Loucy (cell line): ENCODE measurements around the gene ADAP2.

ENCODE experiments used
- H2AFZ ChIP-seq: fragments of 200-600 bp; sonication (generic); 2 replicates; pipeline ENCODE4 v1.6.0; 2016; ENCODE audit warnings: antibody characterized with exemption, mild to moderate bottlenecking, low read length, moderate library complexity
- H3F3A ChIP-seq: fragments of 200-600 bp; 2 replicates; pipeline ENCODE4 v1.6.0; 2016; ENCODE audit warnings: antibody characterized with exemption, low read depth, mild to moderate bottlenecking
- H3K27me3 ChIP-seq: fragments of 200-600 bp; sonication (generic); 2 replicates; pipeline ENCODE4 v1.6.1; 2014; ENCODE audit warnings: low read length, mild to moderate bottlenecking; ENCODE audit not compliant: insufficient read depth, poor library complexity, severe bottlenecking
- H3K36me3 ChIP-seq: fragments of 200-600 bp; sonication (generic); 2 replicates; pipeline ENCODE4 v1.6.1; 2016; ENCODE audit warnings: low read length; ENCODE audit not compliant: insufficient read depth
- H3K4me1 ChIP-seq: fragments of 200-600 bp; sonication (generic); 2 replicates; pipeline ENCODE4 v1.5.1; 2014; ENCODE audit warnings: low read length, mild to moderate bottlenecking; ENCODE audit not compliant: insufficient read depth, poor library complexity, severe bottlenecking
- H3K4me2 ChIP-seq: fragments of 200-600 bp; sonication (generic); 2 replicates; pipeline ENCODE4 v1.6.0; 2014; ENCODE audit warnings: antibody characterized with exemption, low read length, low read depth, mild to moderate bottlenecking; ENCODE audit not compliant: poor library complexity, severe bottlenecking
- H3K4me3 ChIP-seq: fragments of 200-600 bp; sonication (generic); 2 replicates; pipeline ENCODE4 v1.5.1; 2014; ENCODE audit warnings: low read length, mild to moderate bottlenecking, mixed read lengths; ENCODE audit not compliant: poor library complexity, severe bottlenecking
- H3K79me2 ChIP-seq: fragments of 200-600 bp; sonication (generic); 2 replicates; pipeline ENCODE4 v1.6.1; 2014; ENCODE audit warnings: low read length; ENCODE audit not compliant: insufficient read depth
- H3K9ac ChIP-seq: fragments of 200-600 bp; sonication (generic); 2 replicates; pipeline ENCODE4 v1.6.0; 2014; ENCODE audit warnings: mild to moderate bottlenecking, low read depth, low read length, moderate library complexity; ENCODE audit not compliant: poor library complexity, severe bottlenecking
- H3K9me2 ChIP-seq: fragments of 200-600 bp; sonication (generic); replicated peaks from 2 replicates; pipeline ENCODE4 v1.6.1; 2016; ENCODE audit warnings: low read depth, low read length, mixed read lengths
- H3K9me3 ChIP-seq: fragments of 200-600 bp; sonication (generic); 2 replicates; pipeline ENCODE4 v1.6.1; 2014; ENCODE audit warnings: mild to moderate bottlenecking, antibody characterized with exemption, low read length, low read depth; ENCODE audit not compliant: insufficient read depth
- H4K20me1 ChIP-seq: fragments of 200-600 bp; sonication (generic); 2 replicates; pipeline ENCODE4 v1.6.0; 2014; ENCODE audit warnings: antibody characterized with exemption, low read length, mild to moderate bottlenecking; ENCODE audit not compliant: insufficient read depth, poor library complexity, severe bottlenecking
- CTCF ChIP-seq: fragments of 200-600 bp; sonication (generic); conservative IDR thresholded peaks from 2 replicates; pipeline ENCODE4 v1.5.1; 2014; ENCODE audit warnings: mild to moderate bottlenecking, antibody characterized with exemption, low read length
- EZH2phosphoT487 ChIP-seq: fragments of 200-600 bp; IDR thresholded peaks from 2 replicates; pipeline ENCODE4 v1.6.1; 2018; ENCODE audit warnings: antibody characterized with exemption, mild to moderate bottlenecking, moderate library complexity, borderline replicate concordance

Gene ADAP2

GRCh38 chr17:30995347-30995746, 73.6 kb downstream of the ADAP2 start:
- H3K27me3 ChIP-seq = no peaks in the 10 kb centered on the region
- H3K4me1 ChIP-seq = no peaks in the 10 kb centered on the region
- peaks cover 27% of the 10 kb centered on the region; the same call in 1 of the 2 replicates for H3K36me3 ChIP-seq
- no peaks in the 10 kb centered on the region for H3K79me2 ChIP-seq
- no peaks in the 10 kb centered on the region for H4K20me1 ChIP-seq
- no peaks in the 10 kb centered on the region for H3K9me2 ChIP-seq
- no peak overlapping the region for H2AFZ ChIP-seq
- no peak for TF ChIP-seq EZH2phosphoT487
- TF ChIP-seq CTCF = no peak
- H3K4me2 ChIP-seq = no peak overlapping the region
- no peaks in the 10 kb centered on the region for H3F3A ChIP-seq
- no peak overlapping the region for H3K4me3 ChIP-seq
- H3K9ac ChIP-seq = no peak overlapping the region
- H3K9me3 ChIP-seq = no peaks in the 10 kb centered on the region

- no peaks in the 10 kb centered on the region for H3K9me2 ChIP-seq
- H3K4me3 ChIP-seq = no peak overlapping the region
- no peaks in the 10 kb centered on the region for H4K20me1 ChIP-seq
- H3F3A ChIP-seq = no peaks in the 10 kb centered on the region
- no peak overlapping the region for H3K4me2 ChIP-seq
- no peaks in the 10 kb centered on the region for H3K27me3 ChIP-seq
- no peaks in the 10 kb centered on the region for H3K9me3 ChIP-seq
- no peak overlapping the region for H2AFZ ChIP-seq
- no peak overlapping the region for H3K9ac ChIP-seq
- peaks cover 27% of the 10 kb centered on the region; the same call in 1 of the 2 replicates for H3K36me3 ChIP-seq
- H3K4me1 ChIP-seq = no peaks in the 10 kb centered on the region
- no peaks in the 10 kb centered on the region for H3K79me2 ChIP-seq
- no peak for TF ChIP-seq EZH2phosphoT487
- no peak for TF ChIP-seq CTCF
These were observed 74.7 kb downstream of the ADAP2 start for GRCh38 chr17:30996486-30996885.

- no peak for TF ChIP-seq CTCF
- no peak for TF ChIP-seq EZH2phosphoT487
- Histone ChIP-seq H3K9me2 (no peaks in the 10 kb centered on the region), H4K20me1 (no peaks in the 10 kb centered on the region), H3K9me3 (no peaks in the 10 kb centered on the region), H3K4me3 (no peak overlapping the region), H3K36me3 (peaks cover 27% of the 10 kb centered on the region; the same call in 1 of the 2 replicates), H3F3A (no peaks in the 10 kb centered on the region), H3K4me1 (no peaks in the 10 kb centered on the region), H3K79me2 (no peaks in the 10 kb centered on the region), H3K9ac (no peak overlapping the region), H3K27me3 (no peaks in the 10 kb centered on the region), H3K4me2 (no peak overlapping the region), H2AFZ (no peak overlapping the region)
These were observed 75.5 kb downstream of the ADAP2 start for GRCh38 chr17:30997270-30997669.
